K562 (cell line): ENCODE measurements around the gene ALPK1. TPM values are rescaled to one million over a fixed set of nuclear protein-coding genes. Genes with fewer than 3 reads are reported as not detected.

ENCODE experiments used
- ATAC-seq: fragments of 200-7000 bp; cut with Tn5 transposase; 3 replicates; pipeline ENCODE4 v1.9.1; 2020; ENCODE audit warnings: moderate library complexity
- BruUV-seq: library from RNA; stranded (reverse); fragments of 400-500 nt; replicated peaks from 2 replicates; lab custom pipeline; 2021; lab: Mats Ljungman, UMichigan
- CTCF ChIA-PET: fragments of 300-600 bp; formaldehyde crosslinking; extraction: SDS; loops from one replicate; lab custom pipeline; 2021; ENCODE audit warnings: low intra/inter-chr PET ratio; lab: Yijun Ruan, JAX
- POLR2A ChIA-PET: fragments of 300-600, 350-650 bp; sonication (Branson Sonifier 250); formaldehyde crosslinking; extraction: SDS; loops from one replicate; lab custom pipeline; 2021; ENCODE audit warnings: antibody characterized with exemption, inconsistent platforms; lab: Yijun Ruan, JAX
- DNase-seq, 4 experiments: peaks; one replicate each; pipeline versions ENCODE4 v3.0.0 to v3.0.0-alpha.2; 2011 to 2018; ENCODE audit warnings: low spot score in 3 of 4, mixed read lengths in 3 of 4; ENCODE audit errors: extremely low read depth in 1 of 4
- FAIRE-seq: peaks from 2 replicates; lab custom pipeline; 2011; peaks lifted over from hg19 to GRCh38; lab: Jason Lieb, UNC
- H2AFZ ChIP-seq: 2 replicates; pipeline ENCODE4 v1.6.0; 2011; ENCODE audit warnings: low read depth, low read length, control low read depth, inconsistent platforms
- H3K27ac ChIP-seq: fragments of 200-600 bp; 3 replicates; pipeline ENCODE4 v1.8.0; 2011; ENCODE audit warnings: low read depth, mild to moderate bottlenecking, control low read depth, inconsistent platforms, low read length, moderate library complexity, mixed read lengths; ENCODE audit errors: extremely low read depth
- H3K27me3 ChIP-seq, 2 experiments: fragments of 300-600 bp in 1 of 2; 2 replicates in 1 of 2; 3 replicates in 1 of 2; pipeline versions ENCODE4 v1.6.0 to v1.8.0; 2011; ENCODE audit warnings: inconsistent platforms in 2 of 2, low read length in 2 of 2, mild to moderate bottlenecking in 1 of 2, mixed read lengths in 1 of 2, moderate library complexity in 1 of 2; ENCODE audit not compliant: control insufficient read depth in 2 of 2, insufficient read depth in 2 of 2
- H3K36me3 ChIP-seq: fragments of 300-600 bp; 3 replicates; pipeline ENCODE4 v1.8.0; 2011; ENCODE audit warnings: mild to moderate bottlenecking, low read length, inconsistent platforms; ENCODE audit not compliant: control insufficient read depth, insufficient read depth
- H3K4me1 ChIP-seq, 2 experiments: fragments of 200-600 bp in 1 of 2; replicated peaks in 1 of 2; 2 replicates in 1 of 2; 3 replicates in 1 of 2; pipeline versions ENCODE4 v1.5.1 to v1.8.0; 2011; ENCODE audit warnings: inconsistent platforms in 2 of 2, low read length in 2 of 2, mild to moderate bottlenecking in 1 of 2, mixed read lengths in 1 of 2, moderate library complexity in 1 of 2; ENCODE audit not compliant: control insufficient read depth in 2 of 2, insufficient read depth in 2 of 2
- H3K4me2 ChIP-seq: 2 replicates; pipeline ENCODE4 v1.6.1; 2011; ENCODE audit warnings: low read length, control low read depth, inconsistent platforms, mixed read lengths; ENCODE audit not compliant: insufficient read depth
- H3K4me3 ChIP-seq: fragments of 200-600 bp; sonication (generic), shearing (Covaris generic); 2 replicates; pipeline ENCODE4 v1.5.1; 2016; ENCODE audit warnings: control low read depth, inconsistent platforms
- H3K79me2 ChIP-seq: fragments of 200-600 bp; 3 replicates; pipeline ENCODE4 v1.8.0; 2011; ENCODE audit warnings: low read length, inconsistent platforms; ENCODE audit not compliant: control insufficient read depth, insufficient read depth
- H3K9ac ChIP-seq, 2 experiments: 2 replicates each; pipeline versions ENCODE4 v1.6.0 to v1.6.1; 2011; ENCODE audit warnings: low read depth in 2 of 2, low read length in 2 of 2, control low read depth in 1 of 2, inconsistent platforms in 1 of 2, mild to moderate bottlenecking in 1 of 2, mixed read lengths in 1 of 2; ENCODE audit not compliant: insufficient read depth in 1 of 2
- H3K9me1 ChIP-seq: one replicate; pipeline ENCODE4 v1.6.0; 2011; ENCODE audit warnings: inconsistent platforms, mild to moderate bottlenecking, low read length, moderate library complexity; ENCODE audit not compliant: control insufficient read depth, insufficient read depth
- H3K9me3 ChIP-seq: replicated peaks from 2 replicates; pipeline ENCODE4 v1.5.1; 2011; ENCODE audit warnings: low read depth, low read length, inconsistent platforms; ENCODE audit not compliant: control insufficient read depth, insufficient read depth
- H4K20me1 ChIP-seq: replicated peaks from 2 replicates; pipeline ENCODE4 v1.6.1; 2011; ENCODE audit warnings: low read length, inconsistent platforms, mixed read lengths; ENCODE audit not compliant: control insufficient read depth, insufficient read depth
- NCOA4 ChIP-seq: fragments of 450-650 bp; IDR thresholded peaks from 2 replicates; pipeline ENCODE4 v1.6.1; 2018; ENCODE audit warnings: mild to moderate bottlenecking; ENCODE audit not compliant: partially characterized antibody
- RBM22 ChIP-seq: fragments of 200-400 bp; formaldehyde crosslinking; IDR thresholded peaks from 2 replicates; pipeline ENCODE4 v1.6.1; 2018; ENCODE audit warnings: low read length, low read depth; ENCODE audit not compliant: poor library complexity, severe bottlenecking
- WGBS: fragments of 100-300 bp; shearing (Covaris generic); methylation state at CpG from one replicate; pipeline ENCODE4 v1.1.6; 2016; ENCODE audit warnings: low coverage, mixed read lengths; ENCODE audit not compliant: insufficient coverage; ENCODE audit errors: missing lambda C conversion rate; 5-methylcytosine and 5-hydroxymethylcytosine counted together
- in situ Hi-C: fragments of 300-500 bp; cut with MboI; formaldehyde crosslinking; loops from 4 replicates; pipeline ENCODE4 v1.15.0; 2018; ENCODE audit warnings: inconsistent platforms, mixed read lengths
- intact Hi-C: fragments of 100-400 bp; cut with micrococcal nuclease; formaldehyde crosslinking; loops from 2 replicates; pipeline ENCODE4 v1.14.2; 2022
- polyA plus RNA-seq, 8 experiments: library from polyadenylated mRNA; depleted of rRNA in 4 of 8; stranded (reverse) in 5 of 8; unstranded in 3 of 8; fragments of >200 nt; fragmentation: Nextera tagmentation in 2 of 8; fragmentation: Illumina TruSeq in 1 of 8; extraction: Ambion mirVana in 2 of 8; extraction: Trizol in 1 of 8; gene quantifications; 2 replicates each; pipeline versions ENCODE4 v1.2.1 to v1.2.3, GENCODE V29; 2011 to 2014; ENCODE audit warnings: inconsistent platforms in 1 of 8, missing spikeins in 1 of 8
- total RNA-seq, 7 experiments: library from RNA; depleted of rRNA in 6 of 7; stranded (reverse); fragments of >200 nt in 6 of 7; fragmentation: Illumina TruSeq in 2 of 7; extraction: Trizol in 2 of 7; gene quantifications; 2 replicates each; pipeline versions ENCODE4 v1.2.1 to v1.2.3, GENCODE V29; 2011 to 2021; ENCODE audit warnings: low replicate concordance in 1 of 7
- TF ChIP-seq, protein P1 (sequence below), 2 experiments: fragments of 450-650 bp in 1 of 2; sonication (generic) in 1 of 2; formaldehyde crosslinking in 1 of 2; IDR thresholded peaks in 1 of 2; conservative IDR thresholded peaks in 1 of 2; 2 replicates each; pipeline versions ENCODE4 v1.6.1 to v1.8.1; 2016 to 2023; ENCODE audit warnings: mild to moderate bottlenecking in 2 of 2, moderate library complexity in 2 of 2, inconsistent platforms in 1 of 2, missing genetic modification reagents in 1 of 2
- TF ChIP-seq, protein P2 (sequence below): fragments of 200-600 bp; sonication (generic); IDR thresholded peaks from one replicate; pipeline ENCODE4 v1.6.1; 2012; ENCODE audit warnings: mild to moderate bottlenecking, low read depth, low read length, inconsistent platforms
- TF ChIP-seq, protein P3 (sequence below), 2 experiments: IDR thresholded peaks in 1 of 2; conservative IDR thresholded peaks in 1 of 2; 2 replicates each; pipeline ENCODE4 v1.6.1; 2016; ENCODE audit warnings: low read depth in 2 of 2, mild to moderate bottlenecking in 1 of 2, missing compliant biosample characterization in 1 of 2, missing genetic modification characterization in 1 of 2, moderate library complexity in 1 of 2

Gene ALPK1
- total and polyA plus RNA-seq, 9 of the 15 experiments (the other 6 are each of a cell fraction or from before 2014, with no cell fraction given) = 2.3 to 6.9 (median 4.6) TPM

DNA sequence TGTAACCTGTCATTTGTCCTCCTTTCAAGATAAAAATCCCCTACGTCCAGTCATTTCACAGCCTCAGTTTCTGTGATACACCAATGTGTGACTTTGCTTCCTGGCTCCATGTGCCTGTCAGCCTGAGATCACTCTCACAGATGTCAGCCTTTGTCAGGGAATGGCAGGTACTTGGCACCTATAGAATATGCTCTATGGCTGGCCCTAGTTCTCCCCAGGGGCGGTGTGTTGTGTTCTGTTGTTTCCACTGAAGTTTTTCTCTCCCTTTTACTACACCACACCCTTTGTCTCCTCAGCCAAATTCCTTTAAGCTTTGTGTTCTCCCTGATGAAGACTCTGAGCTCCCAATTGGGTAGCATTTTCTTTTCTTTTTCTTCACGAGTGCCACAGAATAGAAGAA, 81.7 kb downstream of the ALPK1 start:
- ChIA-PET CTCF (no interaction called here), POLR2A (interaction anchor here (0.6 to 0.8 kb wide), 2 partner anchors 165 to 298 kb away, joined by 3 to 4 read pairs; no protein-coding TSS in a partner anchor)
- no peaks in the 10 kb centered on the region for H3K9me3 ChIP-seq
- intact Hi-C loops = no loop called here
- H3K27me3 ChIP-seq = peaks cover 0 to 8% of the 10 kb centered on the region in 2 experiments; a peak in 1 of 5 replicates
- BruUV-seq = no TSS peak
- H3K9me1 ChIP-seq = no peaks in the 10 kb centered on the region
- in situ Hi-C loops = no loop called here
- H3K79me2 ChIP-seq = no peaks in the 10 kb centered on the region
- H3K36me3 ChIP-seq = no peaks in the 10 kb centered on the region
- WGBS = 2% methylated on average over 3 of the region's 3 CpGs
- no peak for DNase-seq
- no peak overlapping the region for H3K27ac ChIP-seq
- ATAC-seq = no peak
- no peak for FAIRE-seq
- H3K4me1 ChIP-seq = peaks cover 0 to 3% of the 10 kb centered on the region in 2 experiments; a peak in 1 of 5 replicates
- H2AFZ ChIP-seq = no peak overlapping the region
- no peak overlapping the region for H3K4me3 ChIP-seq
- H3K9ac ChIP-seq = no peak overlapping the region
- no peak overlapping the region for H3K4me2 ChIP-seq
- no peaks in the 10 kb centered on the region for H4K20me1 ChIP-seq
- TF ChIP-seq NCOA4 (no peak), RBM22 (no peak)
- TF ChIP-seq, protein P1, sequence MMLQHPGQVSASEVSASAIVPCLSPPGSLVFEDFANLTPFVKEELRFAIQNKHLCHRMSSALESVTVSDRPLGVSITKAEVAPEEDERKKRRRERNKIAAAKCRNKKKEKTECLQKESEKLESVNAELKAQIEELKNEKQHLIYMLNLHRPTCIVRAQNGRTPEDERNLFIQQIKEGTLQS (IDR thresholded peaks at IDR 0.05) = no peak
- TF ChIP-seq, protein P1 (CRISPR knock-in tag; conservative IDR thresholded peaks at IDR 0.05) = no peak
- TF ChIP-seq, protein P2, sequence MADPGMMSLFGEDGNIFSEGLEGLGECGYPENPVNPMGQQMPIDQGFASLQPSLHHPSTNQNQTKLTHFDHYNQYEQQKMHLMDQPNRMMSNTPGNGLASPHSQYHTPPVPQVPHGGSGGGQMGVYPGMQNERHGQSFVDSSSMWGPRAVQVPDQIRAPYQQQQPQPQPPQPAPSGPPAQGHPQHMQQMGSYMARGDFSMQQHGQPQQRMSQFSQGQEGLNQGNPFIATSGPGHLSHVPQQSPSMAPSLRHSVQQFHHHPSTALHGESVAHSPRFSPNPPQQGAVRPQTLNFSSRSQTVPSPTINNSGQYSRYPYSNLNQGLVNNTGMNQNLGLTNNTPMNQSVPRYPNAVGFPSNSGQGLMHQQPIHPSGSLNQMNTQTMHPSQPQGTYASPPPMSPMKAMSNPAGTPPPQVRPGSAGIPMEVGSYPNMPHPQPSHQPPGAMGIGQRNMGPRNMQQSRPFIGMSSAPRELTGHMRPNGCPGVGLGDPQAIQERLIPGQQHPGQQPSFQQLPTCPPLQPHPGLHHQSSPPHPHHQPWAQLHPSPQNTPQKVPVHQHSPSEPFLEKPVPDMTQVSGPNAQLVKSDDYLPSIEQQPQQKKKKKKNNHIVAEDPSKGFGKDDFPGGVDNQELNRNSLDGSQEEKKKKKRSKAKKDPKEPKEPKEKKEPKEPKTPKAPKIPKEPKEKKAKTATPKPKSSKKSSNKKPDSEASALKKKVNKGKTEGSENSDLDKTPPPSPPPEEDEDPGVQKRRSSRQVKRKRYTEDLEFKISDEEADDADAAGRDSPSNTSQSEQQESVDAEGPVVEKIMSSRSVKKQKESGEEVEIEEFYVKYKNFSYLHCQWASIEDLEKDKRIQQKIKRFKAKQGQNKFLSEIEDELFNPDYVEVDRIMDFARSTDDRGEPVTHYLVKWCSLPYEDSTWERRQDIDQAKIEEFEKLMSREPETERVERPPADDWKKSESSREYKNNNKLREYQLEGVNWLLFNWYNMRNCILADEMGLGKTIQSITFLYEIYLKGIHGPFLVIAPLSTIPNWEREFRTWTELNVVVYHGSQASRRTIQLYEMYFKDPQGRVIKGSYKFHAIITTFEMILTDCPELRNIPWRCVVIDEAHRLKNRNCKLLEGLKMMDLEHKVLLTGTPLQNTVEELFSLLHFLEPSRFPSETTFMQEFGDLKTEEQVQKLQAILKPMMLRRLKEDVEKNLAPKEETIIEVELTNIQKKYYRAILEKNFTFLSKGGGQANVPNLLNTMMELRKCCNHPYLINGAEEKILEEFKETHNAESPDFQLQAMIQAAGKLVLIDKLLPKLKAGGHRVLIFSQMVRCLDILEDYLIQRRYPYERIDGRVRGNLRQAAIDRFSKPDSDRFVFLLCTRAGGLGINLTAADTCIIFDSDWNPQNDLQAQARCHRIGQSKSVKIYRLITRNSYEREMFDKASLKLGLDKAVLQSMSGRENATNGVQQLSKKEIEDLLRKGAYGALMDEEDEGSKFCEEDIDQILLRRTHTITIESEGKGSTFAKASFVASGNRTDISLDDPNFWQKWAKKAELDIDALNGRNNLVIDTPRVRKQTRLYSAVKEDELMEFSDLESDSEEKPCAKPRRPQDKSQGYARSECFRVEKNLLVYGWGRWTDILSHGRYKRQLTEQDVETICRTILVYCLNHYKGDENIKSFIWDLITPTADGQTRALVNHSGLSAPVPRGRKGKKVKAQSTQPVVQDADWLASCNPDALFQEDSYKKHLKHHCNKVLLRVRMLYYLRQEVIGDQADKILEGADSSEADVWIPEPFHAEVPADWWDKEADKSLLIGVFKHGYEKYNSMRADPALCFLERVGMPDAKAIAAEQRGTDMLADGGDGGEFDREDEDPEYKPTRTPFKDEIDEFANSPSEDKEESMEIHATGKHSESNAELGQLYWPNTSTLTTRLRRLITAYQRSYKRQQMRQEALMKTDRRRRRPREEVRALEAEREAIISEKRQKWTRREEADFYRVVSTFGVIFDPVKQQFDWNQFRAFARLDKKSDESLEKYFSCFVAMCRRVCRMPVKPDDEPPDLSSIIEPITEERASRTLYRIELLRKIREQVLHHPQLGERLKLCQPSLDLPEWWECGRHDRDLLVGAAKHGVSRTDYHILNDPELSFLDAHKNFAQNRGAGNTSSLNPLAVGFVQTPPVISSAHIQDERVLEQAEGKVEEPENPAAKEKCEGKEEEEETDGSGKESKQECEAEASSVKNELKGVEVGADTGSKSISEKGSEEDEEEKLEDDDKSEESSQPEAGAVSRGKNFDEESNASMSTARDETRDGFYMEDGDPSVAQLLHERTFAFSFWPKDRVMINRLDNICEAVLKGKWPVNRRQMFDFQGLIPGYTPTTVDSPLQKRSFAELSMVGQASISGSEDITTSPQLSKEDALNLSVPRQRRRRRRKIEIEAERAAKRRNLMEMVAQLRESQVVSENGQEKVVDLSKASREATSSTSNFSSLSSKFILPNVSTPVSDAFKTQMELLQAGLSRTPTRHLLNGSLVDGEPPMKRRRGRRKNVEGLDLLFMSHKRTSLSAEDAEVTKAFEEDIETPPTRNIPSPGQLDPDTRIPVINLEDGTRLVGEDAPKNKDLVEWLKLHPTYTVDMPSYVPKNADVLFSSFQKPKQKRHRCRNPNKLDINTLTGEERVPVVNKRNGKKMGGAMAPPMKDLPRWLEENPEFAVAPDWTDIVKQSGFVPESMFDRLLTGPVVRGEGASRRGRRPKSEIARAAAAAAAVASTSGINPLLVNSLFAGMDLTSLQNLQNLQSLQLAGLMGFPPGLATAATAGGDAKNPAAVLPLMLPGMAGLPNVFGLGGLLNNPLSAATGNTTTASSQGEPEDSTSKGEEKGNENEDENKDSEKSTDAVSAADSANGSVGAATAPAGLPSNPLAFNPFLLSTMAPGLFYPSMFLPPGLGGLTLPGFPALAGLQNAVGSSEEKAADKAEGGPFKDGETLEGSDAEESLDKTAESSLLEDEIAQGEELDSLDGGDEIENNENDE = no peak
- TF ChIP-seq, protein P3, sequence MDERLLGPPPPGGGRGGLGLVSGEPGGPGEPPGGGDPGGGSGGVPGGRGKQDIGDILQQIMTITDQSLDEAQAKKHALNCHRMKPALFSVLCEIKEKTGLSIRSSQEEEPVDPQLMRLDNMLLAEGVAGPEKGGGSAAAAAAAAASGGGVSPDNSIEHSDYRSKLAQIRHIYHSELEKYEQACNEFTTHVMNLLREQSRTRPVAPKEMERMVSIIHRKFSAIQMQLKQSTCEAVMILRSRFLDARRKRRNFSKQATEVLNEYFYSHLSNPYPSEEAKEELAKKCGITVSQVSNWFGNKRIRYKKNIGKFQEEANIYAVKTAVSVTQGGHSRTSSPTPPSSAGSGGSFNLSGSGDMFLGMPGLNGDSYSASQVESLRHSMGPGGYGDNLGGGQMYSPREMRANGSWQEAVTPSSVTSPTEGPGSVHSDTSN (CRISPR knock-in tag; IDR thresholded peaks at IDR 0.05; ENCODE audit: low read depth) = no peak
- TF ChIP-seq, protein P3 (tag; conservative IDR thresholded peaks at IDR 0.05; ENCODE audit: low read depth) = no peak
